ENCODE results near the gene MYB.
"Not testable (repeated sequence)": the region's sequence is repeated elsewhere in the genome, so short reads cannot be mapped to it uniquely, and the experiment has no call there.

DNA sequence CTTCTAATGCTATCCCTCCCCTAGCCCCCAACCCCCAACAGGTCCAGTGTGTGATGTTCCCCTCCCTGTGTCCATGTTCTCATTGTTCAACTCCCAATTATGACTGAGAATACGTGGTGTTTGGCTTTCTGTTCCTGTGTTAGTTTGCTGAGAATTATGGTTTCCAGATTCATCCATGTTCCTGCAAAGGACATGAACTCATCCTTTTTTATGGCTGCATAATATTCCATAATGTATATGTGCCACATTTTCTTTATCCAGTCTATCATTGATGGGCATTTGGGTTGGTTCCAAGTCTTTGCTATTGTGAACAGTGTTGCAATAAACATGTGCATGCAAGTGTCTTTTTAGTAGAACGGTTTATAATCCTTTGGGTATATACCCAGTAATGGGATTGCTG is 30.6 kb upstream of the MYB start:
- TF ChIP-seq, protein P1, sequence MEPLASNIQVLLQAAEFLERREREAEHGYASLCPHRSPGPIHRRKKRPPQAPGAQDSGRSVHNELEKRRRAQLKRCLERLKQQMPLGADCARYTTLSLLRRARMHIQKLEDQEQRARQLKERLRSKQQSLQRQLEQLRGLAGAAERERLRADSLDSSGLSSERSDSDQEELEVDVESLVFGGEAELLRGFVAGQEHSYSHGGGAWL (CRISPR knock-in tag; IDR thresholded peaks at IDR 0.05): not testable (repeated sequence)
- TF ChIP-seq ZNF274 (CRISPR knock-in tag; IDR thresholded peaks at IDR 0.05): not testable (repeated sequence)
